Skin epidermis (tissue), 12 donors: ENCODE results near the gene MRPL20.
"Not testable (repeated sequence)": the region's sequence is repeated elsewhere in the genome, so short reads cannot be mapped to it uniquely, and the experiment has no call there.

Experiments
- H3K27ac ChIP-seq, 21 experiments: fragments of 200-600 bp; sonication (generic) in 11 of 21; one replicate each; pipeline ENCODE4 v1.5.0; 2020; ENCODE audit warnings: mild to moderate bottlenecking in 3 of 21, inconsistent platforms in 2 of 21, moderate library complexity in 2 of 21
- H3K4me3 ChIP-seq, 7 experiments: fragments of 200-600 bp; sonication (generic) in 2 of 7; one replicate each; pipeline ENCODE4 v1.5.0; 2020; ENCODE audit warnings: inconsistent platforms in 2 of 7, mild to moderate bottlenecking in 2 of 7, moderate library complexity in 1 of 7

MRPL20 gene

DNA sequence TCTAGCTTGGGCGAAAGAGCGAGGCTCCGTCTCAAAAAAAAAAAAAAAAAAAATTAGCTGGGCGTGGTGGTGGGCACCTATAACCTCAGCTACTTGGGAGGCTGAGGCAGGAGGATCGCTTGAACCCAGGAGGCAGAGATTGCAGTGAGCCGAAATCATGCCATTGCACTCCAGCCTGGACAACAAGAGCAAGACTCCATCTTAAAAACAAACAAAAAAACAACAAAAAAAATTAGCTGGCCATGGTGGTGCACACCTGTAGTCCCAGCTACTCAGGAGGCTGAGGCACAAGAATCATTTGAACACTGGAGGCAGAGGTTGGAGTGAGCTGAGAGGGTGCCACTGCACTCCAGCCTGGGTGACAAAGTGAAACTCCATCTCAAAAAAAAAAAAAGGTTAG lies 21.9 kb upstream of the MRPL20 start:
- not testable (repeated sequence) for H3K4me3 ChIP-seq
- H3K27ac ChIP-seq = peak overlapping the region in 2 of 21 experiments; percentile 85 to 86

DNA sequence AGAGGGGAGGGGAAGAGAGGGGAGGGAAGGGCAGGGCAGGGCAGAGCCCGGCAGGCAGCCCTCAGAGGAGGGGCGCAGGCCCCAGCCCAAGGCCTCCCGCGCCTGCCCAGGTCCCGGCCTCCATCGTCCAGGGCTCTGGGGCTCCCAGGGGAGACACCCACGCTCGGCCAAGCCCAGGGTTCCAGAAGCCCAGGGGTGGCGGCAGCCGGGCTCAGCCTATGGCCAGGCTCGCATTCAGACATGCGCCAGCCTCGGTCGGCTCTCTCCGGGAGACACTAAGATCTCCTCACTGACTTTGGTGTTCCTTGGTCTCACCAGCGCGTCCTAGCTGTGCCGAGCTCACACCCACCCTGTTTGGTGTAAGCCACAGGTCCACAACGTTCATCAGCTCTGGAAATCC lies 21.1 kb upstream of the MRPL20 start:
- H3K27ac ChIP-seq = peak overlapping the region in 2 of 21 experiments; percentile 5 to 25
- H3K4me3 ChIP-seq = no peak overlapping the region

DNA sequence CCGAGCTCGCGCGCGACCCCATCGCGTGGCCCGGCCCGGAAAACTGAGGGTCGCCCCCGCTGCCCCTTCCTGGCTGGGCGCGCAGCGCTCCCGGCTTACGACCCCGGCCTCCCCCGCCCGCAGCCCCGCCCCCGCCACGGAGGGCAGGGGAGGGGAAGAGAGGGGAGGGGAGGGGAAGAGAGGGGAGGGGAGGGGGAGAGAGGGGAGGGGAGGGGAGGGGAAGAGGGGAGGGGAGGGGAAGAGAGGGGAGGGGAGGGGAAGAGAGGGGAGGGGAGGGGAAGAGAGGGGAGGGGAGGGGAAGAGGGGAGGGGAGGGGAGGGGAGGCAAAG lies 20.7 kb upstream of the MRPL20 start:
- Histone ChIP-seq H3K4me3 (peak overlapping the region; percentile 12 to 47 (median 33)), H3K27ac (peak overlapping the region in 11 of 21 experiments; percentile 22 to 81 (median 69))

DNA sequence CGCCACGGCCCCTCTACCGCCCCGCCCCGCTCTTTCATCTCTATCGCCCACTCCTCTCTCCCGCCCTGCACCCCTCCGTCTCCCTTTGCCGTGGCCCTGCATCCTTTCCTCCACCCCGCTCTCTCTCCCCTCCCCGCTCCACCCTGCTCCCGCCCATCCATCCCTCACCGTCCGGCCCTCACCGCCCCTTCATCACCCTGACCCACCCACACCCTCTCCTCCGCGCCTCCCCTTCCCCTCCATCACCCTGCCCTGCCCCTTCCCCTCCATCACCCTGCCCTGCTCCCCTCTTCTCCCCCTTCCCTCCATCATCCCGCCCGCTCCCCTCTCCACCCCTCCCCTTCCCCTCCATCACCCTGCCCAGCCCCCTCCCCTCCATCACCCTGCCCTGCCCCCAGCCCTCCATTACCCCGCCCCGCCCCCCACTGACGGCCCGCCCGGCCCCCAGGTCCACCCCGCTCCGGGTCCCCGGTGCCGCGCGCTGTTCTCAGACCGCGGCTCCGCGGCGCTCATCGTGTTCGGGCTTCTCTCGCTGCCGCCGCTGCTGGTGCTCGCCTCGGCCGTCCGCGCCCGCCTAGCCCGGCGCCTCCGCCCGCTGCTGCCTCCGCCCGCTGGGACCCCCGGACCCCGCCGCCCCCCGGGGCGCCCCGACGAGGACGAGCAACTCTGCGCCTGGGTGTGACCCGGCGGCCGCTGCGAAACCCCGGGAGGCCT lies 20.2 kb upstream of the MRPL20 start:
- Histone ChIP-seq H3K4me3 (peak overlapping the region; percentile 12 to 47 (median 33)), H3K27ac (peak overlapping the region in 11 of 21 experiments; percentile 22 to 81 (median 69))

DNA sequence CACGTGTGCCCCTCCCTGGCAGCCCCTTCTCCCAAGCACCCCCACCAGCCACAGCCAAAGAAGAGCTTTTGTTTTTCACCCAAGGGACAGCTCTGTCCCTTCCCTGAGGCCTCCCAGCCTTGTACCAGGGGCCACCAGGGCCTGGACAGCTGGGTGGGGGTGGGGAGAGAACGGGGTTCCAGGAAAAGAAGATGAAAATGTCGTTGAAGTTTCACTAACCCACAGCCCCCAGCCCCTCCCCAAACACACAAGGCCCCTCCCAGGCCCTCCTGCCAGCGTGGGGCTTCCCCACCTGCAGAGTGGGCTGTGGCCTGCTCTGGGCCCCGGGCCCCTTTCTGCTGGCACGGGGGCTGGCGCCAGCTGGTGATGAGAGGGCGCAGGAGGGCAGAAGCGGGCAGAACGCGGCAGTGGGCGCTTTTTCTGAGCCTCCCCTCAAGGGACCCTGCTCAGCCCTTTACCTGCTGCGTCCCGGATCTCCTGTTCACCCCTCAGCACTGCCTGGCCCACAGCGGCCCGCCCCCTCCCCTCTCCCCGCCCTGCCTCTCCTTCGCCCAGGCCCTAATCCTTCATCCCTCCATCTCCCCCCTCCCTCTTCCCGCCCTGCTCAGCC lies 19.5 kb upstream of the MRPL20 start:
- H3K4me3 ChIP-seq = peak overlapping the region in 1 of 7 experiments; percentile 47
- peak overlapping the region in 2 of 21 experiments; percentile 23 to 35 for H3K27ac ChIP-seq

DNA sequence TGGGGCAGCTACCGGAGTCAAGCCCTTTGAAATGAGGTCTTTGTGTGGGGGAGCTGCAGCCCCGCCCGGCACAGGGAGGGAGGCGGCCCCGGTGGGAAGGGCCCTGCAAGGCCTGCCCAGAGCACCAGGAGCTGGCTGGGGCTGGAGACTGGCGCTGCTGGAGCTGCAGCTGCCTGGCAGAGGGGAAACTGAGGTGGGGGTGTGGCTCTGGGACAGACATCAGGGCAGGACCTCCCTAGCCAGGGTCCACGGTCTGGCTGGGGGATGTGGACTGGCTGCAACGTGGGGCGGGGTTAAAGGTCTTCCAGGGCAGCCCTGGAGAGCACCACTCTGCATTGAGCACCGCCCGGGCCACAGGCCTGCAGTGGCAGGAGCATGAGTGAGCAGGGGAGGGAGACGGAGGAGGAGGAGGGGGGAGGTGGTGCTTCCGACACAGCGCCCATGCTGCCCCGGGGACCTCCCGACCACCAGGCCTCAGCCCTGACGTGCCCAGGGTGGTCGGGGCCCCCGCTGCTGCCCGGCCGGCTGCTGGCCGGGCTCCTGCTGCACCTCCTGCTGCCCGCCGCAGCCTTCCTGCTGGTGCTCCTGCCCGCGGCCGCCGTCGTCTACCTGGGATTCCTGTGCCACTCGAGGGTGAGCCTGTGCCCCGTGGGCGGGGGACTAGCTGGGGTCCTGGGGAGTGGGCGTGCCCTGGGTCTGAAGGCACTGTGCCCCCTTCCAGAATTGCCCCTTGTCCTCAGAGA lies 18.8 kb upstream of the MRPL20 start:
- peak overlapping the region in 2 of 21 experiments; percentile 23 to 35 for H3K27ac ChIP-seq
- no peak overlapping the region for H3K4me3 ChIP-seq

DNA sequence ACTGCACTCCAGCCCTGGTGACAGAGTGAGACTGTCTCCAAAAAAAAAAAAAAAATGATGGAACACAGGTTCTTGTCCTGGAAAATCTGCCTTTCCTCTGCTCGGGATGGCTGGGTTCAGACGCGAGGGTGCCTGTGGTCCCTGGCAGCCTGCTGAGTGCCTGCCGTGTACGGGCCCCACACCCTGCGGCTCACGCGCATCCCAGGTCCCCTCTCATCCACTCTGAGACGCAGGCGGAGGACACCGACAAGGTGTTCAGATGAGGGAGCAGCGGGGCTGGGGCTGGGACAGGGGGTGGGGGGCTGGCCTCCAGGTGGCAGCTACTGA lies 18.3 kb upstream of the MRPL20 start:
- no peak overlapping the region for H3K27ac ChIP-seq
- H3K4me3 ChIP-seq = no peak overlapping the region

DNA sequence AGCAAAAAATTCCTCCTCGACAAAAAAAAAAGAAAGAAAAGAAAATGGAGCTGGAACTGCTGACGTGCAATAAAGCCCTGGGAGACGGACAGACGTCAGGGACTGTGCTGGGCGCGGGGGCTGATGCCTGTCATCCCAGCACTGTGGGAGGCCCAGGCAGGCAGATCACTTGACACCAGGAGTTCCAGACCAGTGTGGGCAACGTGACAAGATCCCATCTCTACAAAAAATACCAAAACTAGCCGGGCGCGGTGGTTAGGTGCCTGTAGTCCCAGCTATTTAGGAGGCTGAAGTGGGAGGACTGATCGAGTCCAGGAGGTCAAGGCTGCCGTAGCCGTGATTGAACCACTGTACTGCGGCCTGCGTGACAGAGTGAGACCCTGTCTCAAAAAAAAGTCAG lies 17.6 kb upstream of the MRPL20 start:
- Histone ChIP-seq H3K4me3 (no peak overlapping the region), H3K27ac (no peak overlapping the region)

DNA sequence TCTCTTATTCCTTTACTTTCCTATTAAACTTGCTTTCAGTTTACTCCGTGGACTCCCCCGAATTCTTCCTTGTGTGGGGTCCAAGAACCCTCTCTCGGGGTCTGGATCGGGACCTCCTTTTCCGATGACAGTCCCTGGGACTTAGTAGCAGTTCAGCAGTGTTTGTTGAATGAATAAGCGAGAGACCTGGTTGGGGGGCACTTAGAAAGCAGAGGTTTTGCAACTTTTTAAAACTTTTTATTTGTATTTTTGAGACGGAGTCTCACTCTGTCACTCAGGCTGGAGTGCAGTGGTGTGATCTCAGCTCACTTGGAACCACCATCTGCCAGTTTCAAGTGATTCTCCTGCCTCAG lies 16.1 kb upstream of the MRPL20 start:
- H3K4me3 ChIP-seq = no peak overlapping the region
- peak overlapping the region in 1 of 21 experiments; percentile 17 for H3K27ac ChIP-seq

DNA sequence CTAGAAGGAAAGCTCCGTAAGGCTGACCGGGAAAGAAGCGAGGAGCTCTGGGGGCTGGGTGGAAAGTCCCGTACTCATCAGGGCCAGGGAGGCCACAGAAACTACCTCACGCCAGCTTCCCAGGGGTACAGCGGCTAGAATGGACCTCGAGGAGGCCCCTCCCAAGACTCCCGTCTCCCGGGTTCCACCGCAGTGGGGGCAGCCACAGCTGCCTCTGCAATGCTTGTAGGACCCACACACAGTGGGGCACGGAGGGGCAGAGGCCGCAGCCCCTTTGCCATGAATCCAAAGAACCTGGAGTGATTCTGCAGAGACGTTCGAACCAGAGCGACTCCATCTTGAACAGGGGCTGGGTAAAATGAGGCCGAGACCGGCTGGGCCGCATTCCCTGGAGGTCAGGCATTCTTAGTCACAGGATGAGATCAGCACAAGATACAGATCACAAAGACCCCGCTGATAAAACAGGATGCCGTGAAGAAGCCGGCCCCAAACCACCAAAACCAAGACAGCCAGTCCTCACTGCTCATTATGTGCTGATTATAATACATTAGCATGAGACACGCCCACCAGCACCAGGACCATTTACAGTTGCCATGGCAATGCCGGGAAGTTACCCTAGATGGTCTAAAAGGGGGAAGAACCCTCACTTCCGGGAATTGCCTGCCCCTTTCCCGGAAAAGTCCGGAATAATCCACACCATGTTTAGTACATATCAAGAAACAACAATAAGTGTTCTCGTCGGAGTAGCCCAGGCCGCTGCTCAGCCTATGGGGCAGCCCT lies 15.6 kb upstream of the MRPL20 start:
- H3K27ac ChIP-seq = peak overlapping the region in 8 of 21 experiments; percentile 4 to 68 (median 18)
- no peak overlapping the region for H3K4me3 ChIP-seq

DNA sequence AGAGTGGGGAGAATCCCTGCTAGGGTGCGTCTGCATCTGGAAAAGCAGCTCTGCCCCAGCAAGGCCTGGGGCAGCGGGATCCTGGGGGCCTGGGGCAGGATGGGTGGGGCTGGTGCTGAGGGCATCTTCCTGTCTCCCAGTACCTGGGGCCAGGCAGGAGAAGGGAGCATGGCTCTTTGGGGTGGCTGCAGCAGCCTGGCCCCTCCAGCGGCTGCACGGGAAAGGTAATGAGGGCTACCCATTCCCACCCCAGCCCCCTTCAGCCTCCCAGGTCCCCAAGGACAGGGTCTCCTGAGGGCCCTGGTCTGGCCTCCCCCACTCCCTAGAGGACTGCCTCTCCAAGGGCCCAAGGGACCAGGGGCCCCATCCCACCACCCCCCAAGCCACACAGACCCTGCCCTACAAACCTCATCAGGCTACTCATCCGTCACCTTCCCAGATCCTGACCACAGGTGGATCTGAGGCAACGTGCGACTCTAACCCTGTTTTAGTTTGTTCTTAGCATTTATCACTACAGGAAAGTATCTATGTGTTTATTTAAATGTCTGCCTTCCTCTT lies 14.9 kb upstream of the MRPL20 start:
- Histone ChIP-seq H3K27ac (peak overlapping the region in 9 of 21 experiments; percentile 5 to 68 (median 47)), H3K4me3 (no peak overlapping the region)

DNA sequence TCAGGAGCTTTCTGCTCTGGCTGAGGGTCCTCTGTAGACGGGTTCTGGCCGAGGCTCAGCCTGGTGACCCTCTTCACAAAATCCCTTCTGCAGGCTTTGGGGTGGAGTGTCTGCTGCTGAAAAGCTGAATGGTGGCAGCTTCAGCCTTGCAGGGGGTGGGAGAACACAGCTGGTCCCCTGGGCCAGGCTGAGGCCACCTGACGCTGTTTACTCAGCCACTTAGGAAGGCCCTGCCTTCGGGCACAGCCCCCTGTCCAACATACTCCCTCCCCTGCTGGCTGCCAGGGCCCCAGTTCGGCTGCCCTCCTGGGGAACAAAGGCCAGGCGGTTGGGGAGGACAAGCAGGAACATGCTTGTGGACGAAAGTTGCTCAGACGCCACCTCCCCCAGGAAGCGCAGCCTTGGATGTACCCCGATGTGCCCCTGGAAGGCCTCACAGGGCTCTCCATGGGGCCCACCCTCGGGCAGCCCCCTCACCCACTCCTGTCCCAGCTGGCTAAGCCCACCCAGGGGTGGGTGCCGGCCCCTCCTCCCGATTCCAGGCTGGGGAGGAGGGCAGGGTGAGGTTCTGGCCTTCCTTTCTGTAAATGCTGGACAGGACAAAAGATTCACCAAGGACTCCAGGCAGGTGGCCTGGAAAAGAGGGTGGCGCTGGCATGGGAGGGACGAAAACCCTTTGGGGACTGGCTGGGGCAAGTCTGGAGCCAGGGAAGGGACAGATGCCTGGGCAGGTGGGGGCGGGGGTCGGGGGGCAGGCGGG lies 14.2 kb upstream of the MRPL20 start, which contains the start of gene ANKRD65:
TSS of gene ANKRD65 (minus strand) at position 130 of the 760 bp plus-strand sequence. CDS start 271 bp downstream, outside the sequence.
- H3K27ac ChIP-seq = peak within 1 kb of the TSS in 15 of 21 experiments; percentile 11 to 72 (median 56)

DNA sequence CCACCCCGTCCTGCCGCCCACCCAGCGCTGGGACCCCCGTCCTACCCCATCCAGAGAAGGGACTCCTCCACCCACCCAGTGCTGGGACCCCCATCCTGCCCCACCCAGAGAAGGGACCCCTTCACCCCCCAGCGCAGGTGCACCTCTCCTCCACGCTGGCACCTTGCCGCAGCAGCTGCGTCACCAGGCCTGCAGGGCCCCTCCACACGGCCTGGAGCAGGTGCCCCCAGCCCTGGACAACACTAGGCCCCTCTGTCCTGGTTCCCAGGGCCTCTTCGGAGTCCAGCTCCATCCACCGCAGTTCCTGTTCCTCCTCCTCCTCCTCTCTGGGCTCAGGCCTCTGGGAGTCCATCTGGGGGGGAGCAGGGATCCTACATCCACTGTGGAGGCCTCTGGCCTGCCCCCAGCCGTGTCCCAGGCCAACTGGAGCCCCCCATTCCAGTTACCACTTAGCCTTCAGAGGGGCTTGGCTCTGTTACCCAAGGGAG lies 13.6 kb upstream of the MRPL20 start:
- H3K4me3 ChIP-seq = peak overlapping the region; percentile 13 to 44 (median 20)
- H3K27ac ChIP-seq = peak overlapping the region in 14 of 21 experiments; percentile 11 to 72 (median 51)

More for the DNA sequence above, 14.2 kb upstream of the MRPL20 start, which contains the start of gene ANKRD65:
- H3K4me3 ChIP-seq = peak within 1 kb of the TSS; percentile 13 to 44 (median 20)

DNA sequence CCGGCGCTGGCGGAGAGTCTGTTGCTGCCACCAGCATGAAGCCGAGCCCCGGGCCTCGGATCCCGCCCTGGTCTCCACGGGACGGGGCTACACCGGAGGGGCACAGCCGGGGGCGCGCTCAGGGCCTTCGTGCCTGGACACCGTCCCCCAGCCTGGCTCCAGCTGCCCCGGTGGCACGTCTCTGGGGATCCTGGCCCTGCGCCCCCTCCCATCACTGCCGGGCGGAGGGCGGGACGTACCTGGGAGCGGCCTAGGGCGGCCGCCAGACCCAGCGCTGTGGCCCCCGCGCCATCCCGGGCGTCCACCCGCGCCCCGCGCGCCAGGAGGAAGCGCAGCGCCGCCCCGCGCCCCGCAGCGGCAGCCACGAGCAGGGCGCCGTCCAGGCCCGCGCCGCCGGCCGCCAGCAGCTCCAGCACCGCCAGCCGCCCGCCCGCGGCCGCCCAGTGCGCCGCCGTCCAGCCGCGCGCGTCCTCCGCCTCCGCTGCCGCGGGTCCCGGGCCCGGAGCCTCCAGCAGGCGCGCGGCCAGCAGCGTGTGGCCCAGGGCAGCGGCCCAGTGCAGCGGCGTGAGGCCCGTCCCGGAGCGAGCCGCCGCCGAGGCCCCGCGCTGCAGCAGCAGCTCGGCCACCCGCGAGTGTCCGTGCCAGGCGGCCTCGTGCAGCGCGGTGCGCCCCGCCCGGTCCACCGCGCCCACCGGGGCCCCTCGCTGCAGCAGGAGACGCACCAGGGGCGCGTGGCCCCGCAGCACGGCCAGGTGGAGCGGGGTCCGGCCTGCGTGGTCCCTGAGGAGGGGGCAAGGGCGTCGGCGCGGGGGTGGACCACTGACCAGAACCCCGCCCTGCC lies 12.9 kb upstream of the MRPL20 start:
- peak overlapping the region; percentile 13 to 44 (median 23) for H3K4me3 ChIP-seq
- peak overlapping the region in 17 of 21 experiments; percentile 18 to 79 (median 68) for H3K27ac ChIP-seq

DNA sequence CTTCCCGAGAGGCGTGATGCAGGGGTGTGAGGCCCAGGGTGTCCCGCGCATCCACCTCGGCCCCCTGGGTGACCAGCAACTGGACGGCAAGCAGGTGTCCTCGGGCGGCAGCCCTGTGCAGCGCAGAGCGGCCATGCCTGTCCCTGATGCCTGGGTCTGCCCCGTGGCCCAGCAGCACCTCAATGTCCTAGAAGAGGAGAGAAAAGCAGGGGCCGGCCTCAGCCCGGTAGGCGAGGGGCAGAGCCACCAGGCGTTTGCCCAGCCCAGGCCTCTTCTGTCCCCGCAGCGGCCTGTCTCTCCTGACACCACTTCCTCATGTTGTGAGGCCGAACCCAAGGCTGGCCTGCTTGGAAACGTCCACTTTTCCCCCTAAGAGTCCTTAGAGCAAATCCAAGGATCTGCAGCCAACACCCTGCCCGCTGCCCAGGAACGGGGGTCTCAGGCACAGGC lies 12.3 kb upstream of the MRPL20 start:
- Histone ChIP-seq H3K27ac (peak overlapping the region in 15 of 21 experiments; percentile 26 to 79 (median 72)), H3K4me3 (peak overlapping the region in 3 of 7 experiments; percentile 21 to 44 (median 23))

DNA sequence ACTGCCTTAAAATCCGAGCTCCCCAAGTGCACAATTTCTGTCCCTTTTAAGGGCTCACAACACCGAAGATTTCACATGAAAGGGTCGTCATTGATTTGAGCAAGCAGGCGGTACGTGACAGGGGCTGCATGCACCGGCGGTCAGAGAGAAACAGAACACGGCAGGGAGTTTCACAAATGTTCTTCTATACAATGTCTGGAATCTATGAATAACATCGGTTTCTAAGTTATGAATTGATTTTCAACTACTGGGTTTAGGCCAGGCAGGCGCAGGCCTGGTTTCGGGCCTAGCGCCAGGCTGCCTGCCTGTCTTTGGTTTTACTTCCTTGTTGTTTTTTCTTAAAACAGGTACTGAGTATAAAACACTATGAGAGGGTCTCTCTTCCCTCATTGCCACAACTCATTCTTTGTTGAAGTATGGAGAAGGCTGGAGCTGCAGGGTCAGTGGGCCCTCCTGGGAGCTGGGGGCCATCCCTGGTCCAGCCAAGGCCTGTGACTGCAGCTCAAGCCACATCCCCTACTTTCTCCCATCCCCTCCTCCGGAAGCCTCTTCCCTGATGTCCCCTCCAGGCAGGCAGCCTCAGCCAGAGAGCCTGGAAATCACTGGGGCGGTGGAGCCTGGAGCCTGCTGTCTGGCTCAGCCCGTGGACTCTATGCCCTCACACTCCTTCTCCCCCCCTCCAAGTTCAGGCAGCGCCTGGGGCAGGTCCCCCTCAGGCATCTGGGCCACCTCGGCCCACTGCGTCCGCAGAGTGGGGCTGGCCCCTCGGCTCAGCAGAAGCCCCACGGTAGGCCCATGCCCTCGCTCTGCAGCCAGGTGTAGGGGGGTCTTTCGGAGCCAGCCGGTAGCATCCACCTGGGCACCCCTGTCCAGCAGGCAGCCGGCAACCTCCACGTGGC lies 11.6 kb upstream of the MRPL20 start:
- no peak overlapping the region for H3K4me3 ChIP-seq
- peak overlapping the region in 12 of 21 experiments; percentile 16 to 77 (median 58) for H3K27ac ChIP-seq
